ENCODE data around the gene FEM1B. TPM values are rescaled to one million over a fixed set of nuclear protein-coding genes. Genes with fewer than 3 reads are reported as not detected.

FEM1B gene
- total RNA-seq, 2 experiments from 2014 or later: 37.0 to 44.1 TPM

DNA sequence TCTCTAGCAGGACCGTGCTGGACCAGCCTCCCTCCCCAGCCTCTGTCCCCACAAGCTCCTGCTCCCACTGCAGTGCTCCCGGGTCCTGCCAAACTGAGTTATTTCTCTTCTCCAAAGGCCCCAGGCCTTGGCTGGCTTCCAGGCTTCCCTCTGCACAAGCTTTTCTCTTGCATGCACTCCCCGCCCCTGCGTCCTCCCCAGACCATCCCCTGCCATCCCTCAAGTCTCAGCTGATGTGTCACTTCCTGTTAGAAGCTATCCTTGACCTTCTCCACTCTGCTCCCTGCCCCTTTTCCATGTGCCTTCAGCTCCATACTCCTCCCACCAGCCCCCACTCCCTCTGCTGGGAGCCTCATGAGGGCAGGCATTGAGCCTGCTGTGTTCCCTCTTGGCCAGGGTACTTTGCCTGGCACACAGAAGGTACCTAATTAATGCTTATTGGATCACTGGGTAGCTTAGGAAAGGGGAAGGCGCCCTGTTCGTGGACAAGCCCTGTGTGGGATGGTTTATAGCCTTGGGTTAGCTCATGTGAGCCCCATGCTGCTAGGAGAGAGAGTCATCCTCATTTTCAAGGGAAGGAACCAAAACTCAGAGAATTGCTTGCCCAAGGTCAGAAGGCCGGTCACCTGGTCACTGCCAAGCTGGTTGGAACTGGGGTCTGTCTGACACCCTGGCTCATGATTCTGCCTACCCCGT is 56.4 kb downstream of the FEM1B start:
- no peaks in the 10 kb centered on the region for H3K9me3 Mint-ChIP-seq
- H3K4me3 Mint-ChIP-seq: no peak overlapping the region
- no peaks in the 10 kb centered on the region for H3K36me3 Mint-ChIP-seq
- peaks cover 5% of the 10 kb centered on the region for H3K4me1 Mint-ChIP-seq
- H3K27ac Mint-ChIP-seq: no peak overlapping the region
- DNase-seq: no peak
- no peaks in the 10 kb centered on the region for H3K27me3 Mint-ChIP-seq

DNA sequence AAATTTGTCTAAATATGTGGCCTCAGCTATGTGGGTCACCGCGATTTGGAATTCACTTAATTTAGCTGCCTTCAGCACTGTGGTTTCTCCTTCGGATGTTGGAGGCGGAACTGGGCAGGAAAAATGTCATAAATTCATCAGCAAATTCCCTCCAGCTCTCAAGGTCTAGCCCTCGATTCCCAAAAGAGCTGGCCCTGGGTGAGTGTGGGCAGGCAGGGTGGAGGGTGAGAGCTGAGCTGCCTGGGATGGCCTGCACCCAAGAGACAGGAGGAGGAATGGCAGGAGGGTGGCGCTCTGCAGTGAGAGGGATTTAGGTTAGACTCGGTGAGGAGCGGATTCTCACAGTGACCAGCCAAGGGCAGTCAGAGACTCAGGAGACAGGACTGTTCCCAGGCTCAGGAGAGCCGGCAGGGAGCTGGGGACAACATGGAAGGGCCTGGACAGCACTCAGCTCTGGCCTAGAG is 57.1 kb downstream of the FEM1B start:
- Mint-ChIP-seq H3K36me3 (no peaks in the 10 kb centered on the region), H3K4me1 (peaks cover 5% of the 10 kb centered on the region), H3K4me3 (no peak overlapping the region), H3K9me3 (no peaks in the 10 kb centered on the region), H3K27me3 (no peaks in the 10 kb centered on the region), H3K27ac (no peak overlapping the region)
- no peak for DNase-seq

DNA sequence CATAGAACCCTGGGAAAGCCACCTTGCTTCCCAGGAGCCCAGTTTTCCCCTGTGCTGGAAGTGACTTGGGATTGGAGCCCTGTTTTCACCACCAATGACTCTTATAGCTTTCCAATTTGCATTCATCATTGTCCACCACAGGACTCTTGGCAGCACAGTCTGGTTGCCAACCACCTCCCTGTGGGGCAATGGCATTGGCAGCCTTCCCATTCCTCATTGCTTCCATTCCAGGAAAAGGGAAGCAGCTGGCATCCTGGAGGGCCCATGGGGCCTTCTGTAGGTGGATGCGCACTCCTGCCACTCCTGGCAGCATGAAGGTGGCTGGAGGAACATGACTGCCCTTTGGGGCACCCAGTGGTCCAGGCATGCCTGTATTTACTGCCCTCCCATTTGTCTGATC is 57.7 kb downstream of the FEM1B start:
- Mint-ChIP-seq H3K27me3 (no peaks in the 10 kb centered on the region), H3K9me3 (no peaks in the 10 kb centered on the region)

DNA sequence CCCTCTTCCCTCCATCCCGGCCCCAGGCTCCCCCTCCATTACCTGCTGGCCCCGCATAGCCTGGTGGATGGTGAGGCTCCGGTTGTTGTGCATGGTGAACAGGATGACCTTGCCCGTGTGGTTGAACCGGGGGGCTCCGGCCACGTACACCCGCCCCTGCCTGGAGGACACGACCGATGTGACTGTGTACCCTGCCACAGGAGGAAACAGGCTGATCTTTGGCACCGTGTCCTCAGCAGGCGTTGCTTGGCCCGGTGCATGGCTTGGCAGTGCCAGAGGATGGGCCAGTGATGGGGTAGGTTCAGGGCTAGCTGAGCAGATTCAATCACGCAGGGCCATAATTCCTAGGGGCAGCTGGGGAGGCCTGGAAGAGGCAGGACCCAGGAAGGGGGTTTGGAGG is 58.1 kb downstream of the FEM1B start:
- H3K9me3 Mint-ChIP-seq: no peaks in the 10 kb centered on the region
- H3K27me3 Mint-ChIP-seq: no peaks in the 10 kb centered on the region
- H3K4me3 Mint-ChIP-seq: no peak overlapping the region
- no peak overlapping the region for H3K27ac Mint-ChIP-seq
- DNase-seq: no peak
- H3K36me3 Mint-ChIP-seq: no peaks in the 10 kb centered on the region
- peaks cover 5% of the 10 kb centered on the region for H3K4me1 Mint-ChIP-seq

More for the DNA sequence above, 57.7 kb downstream of the FEM1B start:
- Mint-ChIP-seq H3K4me1 (peaks cover 5% of the 10 kb centered on the region), H3K4me3 (no peak overlapping the region), H3K36me3 (no peaks in the 10 kb centered on the region), H3K27ac (no peak overlapping the region)
- DNase-seq: no peak

DNA sequence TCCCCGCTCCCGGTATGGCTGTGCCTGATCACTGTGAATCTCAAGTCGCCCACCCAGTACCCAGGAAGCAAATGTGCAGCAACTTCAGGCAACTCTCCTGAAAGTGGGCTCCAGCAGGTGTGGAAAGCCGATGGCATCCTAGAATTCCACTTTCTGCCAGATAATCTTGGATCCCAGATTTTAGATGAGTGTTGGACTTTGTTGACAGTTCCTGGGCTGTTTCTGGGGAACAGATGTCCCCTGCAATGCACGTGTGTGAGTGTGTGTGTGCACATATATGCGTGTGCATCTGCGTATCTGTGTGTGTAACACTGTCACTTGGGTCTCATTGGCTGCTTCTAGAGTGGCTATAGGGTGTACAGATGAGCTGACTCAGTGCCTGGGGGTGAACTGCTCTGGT is 59.0 kb downstream of the FEM1B start:
- no peaks in the 10 kb centered on the region for H3K36me3 Mint-ChIP-seq
- no peak for DNase-seq
- H3K9me3 Mint-ChIP-seq: no peaks in the 10 kb centered on the region
- H3K27me3 Mint-ChIP-seq: no peaks in the 10 kb centered on the region
- peaks cover 5% of the 10 kb centered on the region for H3K4me1 Mint-ChIP-seq
- H3K27ac Mint-ChIP-seq: no peak overlapping the region
- no peak overlapping the region for H3K4me3 Mint-ChIP-seq

DNA sequence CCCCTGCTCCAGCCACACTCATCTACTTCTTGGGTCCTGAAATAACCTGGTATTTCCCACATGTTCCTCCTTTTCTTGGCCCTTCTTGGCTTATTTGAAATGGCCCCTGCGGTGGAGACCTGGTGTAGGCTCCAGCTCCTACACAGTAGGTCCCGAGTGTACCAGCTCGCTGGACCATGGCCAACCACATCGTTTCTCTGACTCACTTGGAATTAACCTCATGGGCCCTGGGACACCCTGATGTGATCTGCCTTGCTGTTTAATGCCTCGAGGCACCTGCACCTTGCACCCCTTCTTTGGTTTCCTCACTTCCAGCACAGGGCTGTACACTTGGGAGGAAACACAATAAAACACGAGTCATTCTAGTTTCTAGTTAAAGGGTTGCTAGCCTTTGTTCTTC is 60.3 kb downstream of the FEM1B start:
- Mint-ChIP-seq H3K9me3 (no peaks in the 10 kb centered on the region), H3K4me1 (peaks cover 5% of the 10 kb centered on the region), H3K36me3 (no peaks in the 10 kb centered on the region), H3K4me3 (no peak overlapping the region), H3K27ac (no peak overlapping the region), H3K27me3 (no peaks in the 10 kb centered on the region)
- DNase-seq: no peak

DNA sequence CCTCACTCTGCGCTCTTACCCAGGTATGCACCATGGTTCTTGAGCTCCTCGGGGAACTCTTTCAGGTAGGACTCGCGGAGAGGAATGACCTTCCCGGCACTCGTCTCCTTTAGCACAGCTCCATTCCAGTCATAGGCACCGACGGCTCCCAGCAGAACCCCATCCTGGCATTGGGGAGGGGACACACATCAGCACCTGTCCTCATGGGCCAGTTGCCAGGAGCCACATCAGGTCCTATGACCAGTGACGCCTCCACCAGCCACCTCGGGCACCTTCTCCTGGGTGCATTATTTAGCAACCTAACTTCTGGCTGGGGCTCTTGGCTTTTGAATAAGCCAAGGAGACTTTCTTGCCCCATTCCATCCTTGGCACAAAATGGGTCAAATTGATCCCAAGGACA is 61.9 kb downstream of the FEM1B start:
- H3K36me3 Mint-ChIP-seq: no peaks in the 10 kb centered on the region
- H3K27ac Mint-ChIP-seq: no peak overlapping the region
- H3K27me3 Mint-ChIP-seq: no peaks in the 10 kb centered on the region
- H3K9me3 Mint-ChIP-seq: no peaks in the 10 kb centered on the region
- H3K4me3 Mint-ChIP-seq: no peak overlapping the region
- H3K4me1 Mint-ChIP-seq: no peaks in the 10 kb centered on the region
- DNase-seq: no peak

DNA sequence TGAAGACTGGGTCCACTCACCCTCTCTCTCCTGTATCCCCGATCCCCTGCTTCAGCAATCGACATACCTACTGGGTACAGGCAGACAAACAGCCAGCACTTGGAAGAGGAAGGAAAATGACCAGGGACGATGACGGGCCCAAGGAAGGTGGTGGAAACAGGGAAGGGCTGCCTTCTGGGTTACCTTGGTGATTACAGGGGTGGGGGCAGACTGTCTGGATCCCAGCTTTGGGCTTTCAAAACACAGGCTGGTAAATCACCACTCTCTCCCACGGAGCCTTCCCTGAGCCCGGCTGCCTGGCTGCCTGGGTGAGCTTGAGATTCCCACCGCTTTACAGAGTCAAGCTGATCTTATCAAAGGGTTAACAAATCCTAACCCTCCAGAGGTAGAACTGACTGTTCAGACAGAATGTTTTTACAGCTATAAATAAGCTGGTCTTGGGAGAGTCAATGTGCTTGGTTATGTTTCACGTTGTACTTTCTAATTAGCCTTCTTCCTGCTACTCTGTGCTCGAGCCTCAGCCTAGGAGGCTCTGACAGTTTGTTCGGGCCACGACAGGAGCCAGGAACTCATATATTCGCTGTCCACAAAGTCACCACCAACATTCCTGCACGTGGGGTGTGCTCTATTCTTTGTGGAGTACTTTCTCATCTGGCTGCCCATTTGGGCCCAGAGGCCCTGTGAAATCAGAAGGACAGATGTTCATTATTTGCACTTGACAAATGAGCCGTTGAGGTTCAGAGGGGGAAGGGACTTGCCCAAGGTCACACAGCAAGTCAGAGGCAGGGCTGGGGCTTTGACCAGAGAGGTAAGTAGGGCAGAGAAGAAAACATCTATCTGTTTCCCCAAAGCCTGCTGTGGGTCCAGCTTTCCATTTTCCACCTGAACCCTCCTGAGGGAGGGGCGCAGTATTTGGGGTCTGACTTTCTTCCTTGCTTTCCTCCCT is 63.5 kb downstream of the FEM1B start:
- Mint-ChIP-seq H3K4me3 (no peak overlapping the region), H3K4me1 (no peaks in the 10 kb centered on the region), H3K27me3 (no peaks in the 10 kb centered on the region), H3K27ac (no peak overlapping the region), H3K36me3 (no peaks in the 10 kb centered on the region), H3K9me3 (no peaks in the 10 kb centered on the region)
- no peak for DNase-seq

DNA sequence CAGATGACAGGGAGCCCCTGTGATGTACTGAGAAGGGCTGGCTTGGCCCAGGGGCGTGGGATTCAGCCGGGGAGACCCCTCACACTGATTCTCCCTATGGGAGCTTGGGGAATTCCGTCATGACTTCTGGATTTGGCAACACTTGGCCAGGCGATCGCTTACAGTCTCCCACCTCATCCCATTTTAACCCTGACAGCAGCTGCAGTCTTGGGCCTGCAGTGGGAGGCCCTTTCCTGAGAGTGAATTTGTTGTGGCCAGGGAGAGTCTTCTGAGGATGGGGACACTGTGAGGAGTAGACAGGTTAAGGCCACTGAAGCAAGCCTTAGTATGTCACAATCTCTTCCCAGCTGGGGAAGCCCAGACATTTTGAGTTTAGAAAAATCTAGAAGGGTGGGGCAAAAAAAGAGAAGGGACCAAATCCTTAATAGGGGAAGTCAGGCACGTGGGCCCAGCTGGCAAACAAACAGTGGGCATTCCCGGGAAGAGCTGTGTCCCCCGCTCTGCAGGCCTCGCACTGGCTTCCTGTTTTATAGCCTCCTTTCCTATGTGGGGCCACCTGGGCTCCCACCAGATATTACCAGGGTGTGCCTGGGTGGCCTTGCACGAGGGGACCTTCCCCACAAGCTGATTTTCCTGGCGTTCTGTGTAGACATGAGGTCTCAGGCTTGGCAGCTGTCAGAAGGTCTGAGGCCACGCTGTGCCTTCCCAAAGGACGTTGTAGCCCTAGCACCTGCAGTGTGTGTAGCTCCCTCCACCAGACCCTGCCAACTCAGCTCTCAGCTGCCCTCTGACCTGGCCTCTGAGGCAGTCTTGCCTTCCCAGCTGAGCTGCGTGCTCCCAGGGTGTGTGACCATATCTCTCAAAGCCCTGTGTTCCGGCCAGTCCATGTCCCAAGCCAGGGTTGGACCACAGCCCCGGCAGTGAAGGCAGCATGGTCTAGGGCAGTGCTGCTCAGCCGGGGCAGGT is 64.5 kb downstream of the FEM1B start:
- no peaks in the 10 kb centered on the region for H3K9me3 Mint-ChIP-seq
- H3K4me3 Mint-ChIP-seq: no peak overlapping the region
- no peaks in the 10 kb centered on the region for H3K36me3 Mint-ChIP-seq
- H3K27ac Mint-ChIP-seq: no peak overlapping the region
- no peak for DNase-seq
- no peaks in the 10 kb centered on the region for H3K4me1 Mint-ChIP-seq
- H3K27me3 Mint-ChIP-seq: no peaks in the 10 kb centered on the region

DNA sequence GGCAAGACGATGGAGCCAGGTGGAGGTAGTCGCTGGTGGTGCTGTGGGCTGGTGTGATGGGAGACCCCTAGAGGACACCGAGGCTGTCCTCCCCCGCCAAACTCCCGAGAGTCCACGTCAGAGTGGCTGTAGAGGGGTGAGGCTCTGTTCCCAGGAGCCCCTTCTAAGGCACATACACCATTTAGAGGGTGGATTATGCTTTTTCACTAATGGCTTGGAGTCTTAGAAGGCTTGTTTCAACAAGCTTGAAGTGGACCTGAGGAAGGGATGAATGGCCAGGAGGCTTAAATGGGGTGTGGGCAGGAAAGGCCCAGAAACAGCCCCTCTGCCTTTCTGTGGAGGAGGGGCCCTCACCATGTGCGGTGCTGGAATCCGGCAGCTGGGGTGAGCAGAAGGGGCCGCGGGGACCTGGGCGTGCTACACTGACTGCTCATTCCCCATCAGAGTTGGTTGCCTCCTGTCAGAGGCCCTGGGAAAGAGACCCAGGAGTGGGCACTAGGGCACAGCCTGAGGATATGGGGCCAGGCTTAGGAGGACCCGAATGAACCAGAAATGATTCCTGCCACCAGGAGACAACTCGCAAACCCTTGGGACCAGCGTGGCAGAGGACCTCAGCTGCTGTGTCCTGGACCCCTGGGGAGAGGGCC is 66.2 kb downstream of the FEM1B start:
- H3K36me3 Mint-ChIP-seq: no peaks in the 10 kb centered on the region
- no peak overlapping the region for H3K27ac Mint-ChIP-seq
- no peaks in the 10 kb centered on the region for H3K4me1 Mint-ChIP-seq
- no peak overlapping the region for H3K4me3 Mint-ChIP-seq
- no peaks in the 10 kb centered on the region for H3K27me3 Mint-ChIP-seq
- DNase-seq: no peak
- H3K9me3 Mint-ChIP-seq: no peaks in the 10 kb centered on the region

DNA sequence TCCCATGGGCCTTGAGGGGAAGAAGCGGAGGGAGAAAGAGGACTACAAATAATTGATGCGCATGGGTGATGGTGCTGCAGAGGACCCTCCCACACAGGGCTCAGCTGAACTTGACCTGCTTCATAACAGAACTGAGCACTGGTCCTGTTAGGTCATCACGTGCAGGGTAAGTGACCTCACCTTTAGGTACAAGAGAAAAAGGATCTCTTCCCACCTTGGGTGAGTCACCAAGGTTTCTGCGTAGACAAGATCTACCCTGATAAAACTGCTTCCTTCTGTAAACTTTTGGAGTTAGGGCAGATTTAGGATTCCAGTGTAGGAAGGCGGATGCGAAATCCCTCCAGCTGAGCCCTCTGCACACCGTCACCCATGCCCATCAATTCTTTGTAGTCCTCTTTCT is 67.1 kb downstream of the FEM1B start:
- H3K27me3 Mint-ChIP-seq: no peaks in the 10 kb centered on the region

More for the DNA sequence above, 67.1 kb downstream of the FEM1B start:
- Mint-ChIP-seq H3K9me3 (no peaks in the 10 kb centered on the region), H3K4me1 (no peaks in the 10 kb centered on the region), H3K27ac (no peak overlapping the region), H3K4me3 (no peak overlapping the region), H3K36me3 (no peaks in the 10 kb centered on the region)
- no peak for DNase-seq

Other genes starting within 250 kb of the FEM1B start
- 10 to 100 TPM; 20.4 to 24.4 TPM for gene PIAS1, start 223.4 kb upstream of the FEM1B start, total RNA-seq
- 1 to 10 TPM; 5.4 to 7.4 TPM for gene CALML4, start 72.4 kb upstream of the FEM1B start, total RNA-seq
- 10 to 100 TPM; 67.7 to 72.0 TPM for gene CLN6, start 48.0 kb upstream of the FEM1B start, total RNA-seq
- gene ITGA11, start 154.4 kb downstream of the FEM1B start, total RNA-seq: 1 to 10 TPM; 1.7 to 1.8 TPM